Stimulated activated naive CD4-positive, alpha-beta T cell (primary cell): ENCODE measurements around the gene DUX4.
"Not testable (repeated sequence)": the region's sequence is repeated elsewhere in the genome, so short reads cannot be mapped to it uniquely, and the experiment has no call there.

ENCODE experiments used
- DNase-seq, 6 experiments: peaks; one replicate each; lab custom pipeline; 2025; lab: John Stamatoyannopoulos, UW

DUX4 gene

DNA sequence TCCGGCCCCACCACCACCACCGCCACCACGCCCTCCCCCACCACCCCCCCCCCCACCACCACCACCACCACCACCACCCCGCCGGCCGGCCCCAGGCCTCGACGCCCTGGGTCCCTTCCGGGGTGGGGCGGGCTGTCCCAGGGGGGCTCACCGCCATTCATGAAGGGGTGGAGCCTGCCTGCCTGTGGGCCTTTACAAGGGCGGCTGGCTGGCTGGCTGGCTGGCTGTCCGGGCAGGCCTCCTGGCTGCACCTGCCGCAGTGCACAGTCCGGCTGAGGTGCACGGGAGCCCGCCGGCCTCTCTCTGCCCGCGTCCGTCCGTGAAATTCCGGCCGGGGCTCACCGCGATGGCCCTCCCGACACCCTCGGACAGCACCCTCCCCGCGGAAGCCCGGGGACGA is at the start of gene DUX4:
TSS of gene DUX4 (plus strand) at position 347 of the 400 bp plus-strand sequence. CDS start at position 347, 0 bp downstream.
- DNase-seq: not testable (repeated sequence)

DNA sequence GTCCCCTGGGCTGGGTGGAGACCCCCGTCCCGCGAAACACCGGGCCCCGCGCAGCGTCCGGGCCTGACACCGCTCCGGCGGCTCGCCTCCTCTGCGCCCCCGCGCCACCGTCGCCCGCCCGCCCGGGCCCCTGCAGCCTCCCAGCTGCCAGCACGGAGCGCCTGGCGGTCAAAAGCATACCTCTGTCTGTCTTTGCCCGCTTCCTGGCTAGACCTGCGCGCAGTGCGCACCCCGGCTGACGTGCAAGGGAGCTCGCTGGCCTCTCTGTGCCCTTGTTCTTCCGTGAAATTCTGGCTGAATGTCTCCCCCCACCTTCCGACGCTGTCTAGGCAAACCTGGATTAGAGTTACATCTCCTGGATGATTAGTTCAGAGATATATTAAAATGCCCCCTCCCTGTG is 1.9 kb downstream of the DUX4 start:
- DNase-seq: not testable (repeated sequence)

DNA sequence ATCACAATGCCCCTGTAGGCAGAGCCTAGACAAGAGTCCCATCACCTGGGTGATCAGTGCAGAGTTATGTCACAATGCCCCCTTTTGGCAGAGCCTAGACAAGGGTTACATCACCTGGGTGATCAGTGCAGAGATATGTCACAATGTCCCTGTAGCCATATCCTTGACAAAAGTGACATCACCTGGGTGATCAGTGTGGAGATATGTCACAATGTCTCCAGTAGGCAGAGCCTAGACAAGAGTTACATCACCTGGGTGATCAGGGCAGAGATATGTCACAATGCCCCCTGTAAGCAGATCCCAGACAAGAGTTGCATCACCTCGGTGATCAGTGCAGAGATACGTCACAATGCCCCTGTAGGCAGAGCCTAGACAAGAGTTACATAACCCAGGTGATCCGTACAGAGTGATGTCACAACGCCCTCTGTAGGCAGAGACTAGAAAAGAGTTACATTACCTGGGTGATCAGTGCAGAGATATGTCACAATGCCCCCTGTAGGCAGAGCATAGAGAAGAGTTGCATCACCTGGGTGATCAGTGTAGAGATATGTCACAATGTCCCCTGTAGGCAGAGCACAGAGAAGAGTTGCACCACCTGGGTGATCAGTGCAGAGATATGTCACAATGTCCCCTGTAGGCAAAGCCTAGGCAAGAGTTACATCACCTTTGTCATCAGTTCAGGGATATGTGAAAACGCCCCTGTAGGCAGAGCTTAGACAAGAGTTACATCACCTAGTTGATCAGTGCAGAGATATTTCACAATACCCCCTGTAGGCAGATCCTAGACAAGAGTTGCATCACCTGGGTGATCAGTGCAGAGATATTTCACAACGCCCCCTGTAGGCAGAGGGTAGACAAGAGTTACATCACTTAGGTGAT is 4.4 kb downstream of the DUX4 start:
- not testable (repeated sequence) for DNase-seq

GRCh38 chr4:190178606-190178990 is 5.0 kb downstream of the DUX4 start:
- DNase-seq: not testable (repeated sequence)

DNA sequence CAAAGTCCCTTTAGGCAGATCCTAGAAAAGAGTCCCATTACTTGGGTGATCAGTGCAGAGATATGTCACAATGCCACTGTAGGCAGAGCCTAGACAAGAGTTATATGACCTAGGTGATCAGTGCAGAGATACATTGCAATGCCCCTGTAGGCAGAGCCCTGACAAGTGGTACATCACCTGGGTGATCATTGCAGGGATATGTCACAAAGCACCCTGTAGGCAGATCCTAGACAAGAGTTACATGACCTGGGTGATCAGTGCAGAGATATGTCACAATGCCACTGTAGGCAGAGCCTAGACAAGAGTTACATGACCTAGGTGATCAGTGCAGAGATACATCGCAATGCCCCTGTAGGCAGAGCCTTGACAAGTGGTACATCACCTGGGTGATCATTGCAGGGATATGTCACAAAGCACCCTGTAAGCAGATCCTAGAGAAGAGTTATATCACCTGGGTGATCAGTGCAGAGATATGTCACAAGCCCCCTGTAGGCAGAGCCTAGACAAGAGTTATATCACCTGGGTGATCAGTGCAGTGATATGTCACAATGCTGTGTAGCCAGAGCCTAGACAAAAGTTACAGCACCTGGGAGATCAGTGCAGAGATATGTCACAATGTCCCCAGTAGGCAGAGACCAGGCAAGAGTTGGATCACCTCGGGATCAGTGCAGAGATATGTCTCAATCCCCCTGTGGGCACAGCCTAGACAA is 5.6 kb downstream of the DUX4 start:
- not testable (repeated sequence) for DNase-seq

- DNase-seq: not testable (repeated sequence)
Observed at GRCh38 chr4:190179740-190180094, 6.1 kb downstream of the DUX4 start.

DNA sequence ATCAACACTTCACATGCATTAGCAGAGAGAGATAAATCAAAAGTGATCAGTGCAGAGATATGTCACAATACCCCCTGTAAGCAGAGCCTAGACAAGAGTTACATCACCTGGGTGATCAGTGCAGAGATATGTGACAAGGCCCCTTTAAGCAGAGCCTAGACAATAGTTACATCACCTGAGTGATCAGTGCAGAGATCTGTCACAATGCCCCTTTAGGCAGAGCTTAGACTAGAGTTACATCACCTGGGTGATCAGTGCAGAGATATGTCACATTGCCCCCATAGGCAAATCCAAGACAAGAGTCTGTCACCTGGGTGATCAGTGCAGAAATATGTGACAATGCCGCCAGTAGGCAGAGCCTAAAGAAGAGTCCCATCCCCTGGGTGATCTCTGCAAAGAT is 7.4 kb downstream of the DUX4 start:
- not testable (repeated sequence) for DNase-seq

GRCh38 chr4:190181481-190182100 is 8.0 kb downstream of the DUX4 start:
- DNase-seq: not testable (repeated sequence)

DNA sequence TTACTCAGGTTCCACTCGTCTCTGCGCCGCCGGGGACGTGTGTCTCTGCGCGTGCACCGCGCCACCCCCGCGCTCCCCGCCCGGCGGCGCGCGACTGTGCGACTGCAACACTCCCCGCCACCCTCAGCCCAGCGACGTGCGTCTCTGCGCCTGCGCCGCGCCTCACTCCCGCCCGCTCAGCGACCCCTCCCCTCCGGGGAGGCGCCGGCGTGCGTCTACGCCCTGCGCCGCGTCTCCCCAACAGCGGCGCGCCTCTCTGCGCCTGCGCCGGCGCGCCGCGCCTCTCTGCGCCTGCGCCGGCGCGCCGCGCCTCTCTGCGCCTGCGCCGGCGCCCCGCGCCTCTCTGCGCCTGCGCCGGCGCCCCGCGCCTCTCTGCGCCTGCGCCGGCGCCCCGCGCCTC is 29.9 kb downstream of the DUX4 start:
- DNase-seq: not testable (repeated sequence)
